ENCODE data around the gene RAPGEF4. TPM values are rescaled to one million over a fixed set of nuclear protein-coding genes. Genes with fewer than 3 reads are reported as not detected.

Gene RAPGEF4
- total RNA-seq, 1 experiment from 2014 or later, result 2.4 TPM

GRCh38 chr2:172997031-172997430 lies 261.4 kb downstream of the RAPGEF4 start:
- DNase-seq (ENCODE audit: low read depth), result peak; percentile 39

GRCh38 chr2:172998547-172999272 lies 263.1 kb downstream of the RAPGEF4 start:
- DNase-seq (ENCODE audit: low read depth), result no peak

DNA sequence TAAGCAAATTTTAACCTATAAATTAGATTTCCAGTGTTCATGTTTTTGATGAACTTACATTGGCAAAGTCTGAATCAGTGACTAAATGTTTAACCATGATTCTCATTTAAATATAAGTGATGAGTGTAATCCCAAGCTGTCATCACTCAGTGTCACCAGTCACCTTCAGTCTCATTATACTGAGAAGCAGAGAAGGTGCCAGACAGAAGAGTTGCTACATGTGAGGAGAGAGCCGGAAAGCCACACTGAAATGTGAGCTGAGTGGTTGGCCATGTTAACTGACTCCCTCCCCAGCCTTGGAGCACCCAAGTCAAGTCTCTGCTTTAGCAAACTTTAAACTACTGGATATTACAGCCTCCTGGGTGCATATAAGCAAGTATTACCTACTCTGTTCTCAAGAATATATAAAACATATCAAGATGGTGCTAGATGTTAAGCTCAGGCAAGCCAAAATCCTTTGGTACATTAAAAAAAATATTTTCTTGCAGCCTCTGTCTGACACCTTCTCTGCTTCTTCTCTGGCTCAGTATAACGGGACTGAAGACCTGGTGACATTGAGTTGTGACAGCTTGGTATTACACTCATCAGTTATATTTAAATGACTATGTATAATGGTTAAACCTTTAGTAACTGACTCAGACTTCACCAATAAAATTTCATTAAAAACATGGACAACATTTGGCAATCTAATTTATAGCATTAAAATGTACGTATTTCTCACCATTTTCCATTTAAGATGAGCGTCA lies 264.2 kb downstream of the RAPGEF4 start:
- DNase-seq (ENCODE audit: low read depth), result no peak

GRCh38 chr2:173001664-173002604 lies 266.3 kb downstream of the RAPGEF4 start:
- no peak for DNase-seq (ENCODE audit: low read depth)

- no peak for DNase-seq (ENCODE audit: low read depth)
Observed at GRCh38 chr2:173002751-173003541, 267.3 kb downstream of the RAPGEF4 start.

DNA sequence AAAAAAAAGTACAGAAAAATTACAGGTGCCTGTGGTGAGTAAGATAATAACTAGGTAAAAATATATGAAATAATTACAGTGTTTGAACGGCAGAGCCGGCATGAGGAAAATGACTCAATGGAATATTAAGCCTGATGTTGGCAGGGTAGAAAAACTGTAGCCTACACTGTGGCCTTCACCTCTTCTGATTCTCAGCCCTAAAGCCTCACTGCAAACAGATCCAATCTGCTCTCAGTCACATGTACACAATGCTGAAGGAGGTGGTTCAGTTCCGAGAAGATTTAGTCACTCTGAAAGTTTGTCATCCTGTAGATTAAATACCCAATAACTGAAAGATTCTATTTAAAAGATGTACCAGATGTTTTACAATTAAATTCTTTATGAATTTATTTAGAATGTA lies 273.1 kb downstream of the RAPGEF4 start:
- DNase-seq (ENCODE audit: low read depth), result no peak

DNA sequence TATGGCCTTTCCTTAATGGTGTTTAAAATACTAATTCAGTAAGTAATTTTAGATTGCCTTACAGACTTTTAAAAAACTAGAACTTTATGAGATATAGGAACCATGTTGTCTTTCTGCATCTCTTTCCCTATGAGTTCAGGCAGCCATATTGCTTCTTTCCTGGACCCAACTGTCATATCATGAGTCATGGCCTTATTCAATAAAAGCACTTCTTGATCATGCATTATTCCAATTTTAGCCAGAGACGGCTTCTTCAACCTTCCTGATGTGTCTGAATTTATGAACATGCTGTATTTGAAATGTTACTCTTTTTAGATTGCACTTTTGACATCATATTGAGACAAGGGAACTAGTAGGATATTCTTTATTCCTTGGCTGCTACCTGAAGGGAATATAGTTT lies 274.6 kb downstream of the RAPGEF4 start:
- no peak for DNase-seq (ENCODE audit: low read depth)

GRCh38 chr2:173016451-173016850 lies 280.8 kb downstream of the RAPGEF4 start:
- no peak for DNase-seq (ENCODE audit: low read depth)

- no peak for DNase-seq (ENCODE audit: low read depth)
Observed at GRCh38 chr2:173017646-173018420, 282.2 kb downstream of the RAPGEF4 start.

GRCh38 chr2:173019755-173020154 lies 284.1 kb downstream of the RAPGEF4 start:
- DNase-seq (ENCODE audit: low read depth), result no peak

GRCh38 chr2:173021939-173022371 lies 286.3 kb downstream of the RAPGEF4 start:
- DNase-seq (ENCODE audit: low read depth), result peak; percentile 45

DNA sequence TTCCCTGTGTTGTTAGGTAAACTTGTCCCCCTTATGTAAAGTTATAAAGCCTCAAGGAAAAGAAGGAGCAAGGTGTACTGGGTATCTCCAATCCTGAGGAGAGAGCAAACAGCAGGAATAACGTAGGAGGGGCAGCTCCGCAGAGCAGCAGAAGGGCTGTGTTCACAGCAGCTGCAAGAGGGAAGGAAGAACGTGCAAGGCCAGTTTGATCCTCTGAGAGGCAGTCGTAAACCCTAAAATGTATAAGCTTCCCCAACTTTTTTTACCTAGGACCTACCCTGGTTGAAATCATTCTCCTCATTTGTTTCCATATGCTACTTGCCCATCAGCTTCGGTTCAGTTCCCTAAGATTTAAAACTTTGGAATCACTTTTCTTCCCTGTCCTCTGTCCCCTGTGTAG lies 288.1 kb downstream of the RAPGEF4 start:
- no peak for DNase-seq (ENCODE audit: low read depth)

DNA sequence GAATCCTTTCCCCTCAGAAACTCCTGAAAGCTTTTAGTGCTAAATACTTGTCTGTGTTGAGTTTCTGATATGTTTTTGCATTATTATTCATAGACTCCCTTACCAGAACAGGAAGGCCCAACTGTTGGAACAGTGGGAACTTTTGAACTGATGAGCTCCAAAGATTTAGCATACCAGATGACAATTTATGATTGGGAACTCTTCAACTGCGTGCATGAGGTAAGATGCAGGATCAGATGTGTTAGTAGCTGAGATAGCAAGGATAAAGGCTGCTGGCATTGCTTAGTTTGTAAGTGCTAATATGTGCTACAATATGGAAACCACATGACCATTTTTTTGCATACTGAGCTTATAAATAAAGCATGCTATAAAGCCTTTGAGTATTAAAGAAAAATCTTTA lies 290.8 kb downstream of the RAPGEF4 start:
- no peak for DNase-seq (ENCODE audit: low read depth)

DNA sequence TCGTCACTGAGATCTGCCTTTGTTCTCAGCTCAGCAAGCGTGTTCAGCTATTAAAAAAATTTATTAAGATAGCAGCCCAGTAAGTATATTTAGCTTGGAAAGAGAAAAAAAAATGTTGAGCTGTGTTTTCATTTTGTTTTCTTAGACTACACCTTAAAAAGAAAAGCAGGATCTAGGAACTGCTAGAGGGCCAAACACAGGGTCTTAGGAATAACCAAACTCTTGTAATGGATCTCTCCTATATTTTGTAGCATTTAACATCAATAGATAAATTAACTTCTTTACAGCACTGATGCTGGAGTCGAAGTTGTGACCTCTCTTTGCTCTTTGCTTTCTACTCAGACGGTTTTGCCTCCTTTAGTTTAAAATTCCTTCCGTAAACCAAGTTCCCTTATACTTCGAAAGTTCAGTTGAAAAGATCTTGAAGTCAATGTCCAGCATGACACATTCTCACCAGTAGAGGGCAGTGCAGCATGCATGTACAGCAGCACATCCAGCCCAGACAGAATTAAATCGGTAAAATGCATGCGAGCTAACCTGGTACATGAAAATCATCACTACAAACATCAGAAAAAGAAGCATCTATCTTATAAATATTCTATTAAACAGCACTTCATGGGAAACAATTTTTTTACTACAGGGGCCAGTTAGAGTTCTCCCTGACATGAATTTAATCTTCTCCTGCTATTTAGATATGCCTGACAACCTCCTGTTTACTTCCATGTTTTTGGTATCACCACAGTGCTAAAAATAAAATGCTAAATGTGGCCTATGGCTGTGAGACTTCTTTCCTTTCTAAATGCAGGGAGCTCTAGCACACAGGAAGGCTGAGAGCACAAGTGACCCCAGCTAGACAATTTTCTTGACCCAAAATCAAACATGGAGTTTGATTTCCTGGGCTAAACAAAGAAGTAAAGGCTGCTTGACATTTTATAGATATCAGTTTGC lies 291.8 kb downstream of the RAPGEF4 start:
- peak; percentile 78 for DNase-seq (ENCODE audit: low read depth)

DNA sequence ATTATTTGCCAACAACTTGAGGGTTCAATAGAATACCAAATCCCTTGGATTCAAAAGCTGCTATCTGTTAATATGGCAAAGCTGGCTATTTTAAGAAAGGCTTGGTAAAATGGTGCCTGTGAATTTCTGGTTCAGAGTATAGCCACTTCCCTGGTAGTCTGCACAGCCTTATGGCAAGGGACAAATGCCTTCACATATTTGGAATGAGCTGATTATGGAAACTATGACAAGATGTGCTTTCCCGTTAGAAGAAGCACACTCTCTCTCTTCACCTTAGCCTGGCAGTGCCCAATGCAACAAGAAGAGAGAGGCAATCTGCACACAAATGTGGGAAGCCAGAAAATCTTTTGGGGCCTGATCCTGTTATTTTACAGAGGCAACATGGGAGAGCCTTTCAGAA lies 292.5 kb downstream of the RAPGEF4 start:
- no peak for DNase-seq (ENCODE audit: low read depth)

GRCh38 chr2:173028671-173029070 lies 293.0 kb downstream of the RAPGEF4 start:
- DNase-seq (ENCODE audit: low read depth), result no peak

- DNase-seq (ENCODE audit: low read depth), result no peak
Observed at GRCh38 chr2:173030561-173031490, 295.2 kb downstream of the RAPGEF4 start.

- no peak for DNase-seq (ENCODE audit: low read depth)
Observed at GRCh38 chr2:173032032-173032431, 296.4 kb downstream of the RAPGEF4 start.

All from RPMI7951 (cell line).